GM10248 (cell line): ENCODE data around the gene SCP2.

Experiments used
- CTCF ChIA-PET: fragments of 300-600 bp; sonication (Branson Sonifier 250); formaldehyde crosslinking; extraction: SDS; loops from one replicate; lab custom pipeline; 2021; ENCODE audit warnings: antibody characterized with exemption; lab: Yijun Ruan, JAX
- POLR2A ChIA-PET: fragments of 350-650 bp; sonication (Branson Sonifier 250); formaldehyde crosslinking; extraction: SDS; loops from one replicate; lab custom pipeline; 2020; ENCODE audit warnings: antibody characterized with exemption; lab: Yijun Ruan, JAX
- DNase-seq: peaks from one replicate; pipeline ENCODE4 v3.0.0; 2012; ENCODE audit errors: extremely low spot score
- CTCF ChIP-seq: IDR thresholded peaks from 2 replicates; pipeline ENCODE4 v1.5.1; 2012; ENCODE audit warnings: mild to moderate bottlenecking, low read depth; ENCODE audit errors: extremely low read depth, missing control alignments, control extremely low read depth

The SCP2 gene

GRCh38 chr1:53069663-53070327 is 142.7 kb downstream of the SCP2 start:
- CTCF ChIA-PET = no interaction called here
- no peak for TF ChIP-seq CTCF
- POLR2A ChIA-PET = no interaction called here
- DNase-seq = no peak

DNA sequence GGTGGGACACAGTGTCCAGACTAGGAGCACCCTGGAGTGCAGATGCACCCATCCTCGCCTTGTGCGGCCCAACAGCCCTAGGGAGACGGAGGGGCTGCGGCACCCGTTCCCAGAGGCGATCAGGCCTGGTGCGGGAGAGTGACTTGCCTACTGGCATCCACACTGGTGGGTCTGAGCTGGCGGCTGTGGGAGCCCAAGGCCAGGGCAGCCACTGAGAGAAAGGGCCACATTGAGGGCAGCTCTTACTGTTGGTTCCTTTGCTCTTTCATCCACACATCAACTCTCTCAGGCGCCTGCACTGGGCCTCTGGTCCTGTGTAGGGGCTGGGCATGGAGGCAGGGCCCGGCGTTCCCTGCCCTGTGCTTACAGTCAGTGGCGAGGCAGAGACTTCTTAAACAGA is 143.5 kb downstream of the SCP2 start:
- ChIA-PET POLR2A (no interaction called here), CTCF (no interaction called here)
- TF ChIP-seq CTCF = no peak
- no peak for DNase-seq

- DNase-seq = no peak
- ChIA-PET POLR2A (no interaction called here), CTCF (no interaction called here)
- no peak for TF ChIP-seq CTCF
Measured at GRCh38 chr1:53071167-53071865, 144.2 kb downstream of the SCP2 start.

GRCh38 chr1:53071915-53072314 is 144.8 kb downstream of the SCP2 start:
- TF ChIP-seq CTCF = no peak
- ChIA-PET CTCF (no interaction called here), POLR2A (no interaction called here)
- DNase-seq = no peak

DNA sequence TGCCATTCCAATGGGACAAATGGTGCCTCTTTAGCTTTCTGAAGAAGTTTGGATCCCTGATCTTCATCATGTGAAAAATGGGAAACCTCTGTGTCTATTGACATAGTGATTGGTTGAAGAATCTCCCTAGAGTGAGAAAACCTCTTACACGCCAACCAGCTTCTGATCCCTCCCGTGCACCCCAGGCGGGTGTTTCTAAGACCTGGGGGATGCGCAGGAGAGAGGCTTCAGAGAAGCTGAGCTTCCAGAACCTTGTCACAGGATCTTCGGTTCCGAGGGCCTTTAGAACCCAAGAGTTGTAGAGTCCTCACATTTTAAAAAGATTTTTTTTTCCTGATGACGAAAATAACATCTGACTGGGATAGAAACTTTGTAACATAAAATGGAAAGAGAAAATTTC is 146.2 kb downstream of the SCP2 start:
- ChIA-PET POLR2A (no interaction called here), CTCF (no interaction called here)
- TF ChIP-seq CTCF = no peak
- no peak for DNase-seq

- DNase-seq = no peak
- ChIA-PET CTCF (no interaction called here), POLR2A (no interaction called here)
- no peak for TF ChIP-seq CTCF
Measured at GRCh38 chr1:53073868-53074311, 146.8 kb downstream of the SCP2 start.
